OCI-LY1 (cell line): Measurements from ENCODE around the gene VPS41.

Experiments used
- H2AFZ ChIP-seq: fragments of 200-600 bp; sonication (generic), shearing (Covaris generic); 2 replicates; pipeline ENCODE4 v1.6.0; 2014; ENCODE audit warnings: antibody characterized with exemption, mild to moderate bottlenecking, low read length
- H3F3A ChIP-seq: fragments of 200-600 bp; sonication (generic), shearing (Covaris generic); 2 replicates; pipeline ENCODE4 v1.6.0; 2014; ENCODE audit warnings: mild to moderate bottlenecking, antibody characterized with exemption, low read length, moderate library complexity; ENCODE audit not compliant: insufficient read depth
- H3K27ac ChIP-seq: fragments of 200-600 bp; sonication (generic); 2 replicates; pipeline ENCODE4 v1.5.1; 2014; ENCODE audit warnings: low read length, mixed run types, mild to moderate bottlenecking, low read depth; ENCODE audit not compliant: poor library complexity, severe bottlenecking
- H3K27me3 ChIP-seq: fragments of 200-600 bp; sonication (generic); 2 replicates; pipeline ENCODE4 v1.6.0; 2014; ENCODE audit warnings: antibody characterized with exemption, mild to moderate bottlenecking, low read length, moderate library complexity; ENCODE audit not compliant: insufficient read depth
- H3K36me3 ChIP-seq: fragments of 200-600 bp; sonication (generic); 2 replicates; pipeline ENCODE4 v1.6.1; 2014; ENCODE audit warnings: mild to moderate bottlenecking, antibody characterized with exemption, low read length, moderate library complexity, mixed read lengths; ENCODE audit not compliant: insufficient read depth
- H3K4me1 ChIP-seq: fragments of 200-600 bp; sonication (generic); 2 replicates; pipeline ENCODE4 v1.5.1; 2014; ENCODE audit warnings: mild to moderate bottlenecking, low read length, moderate library complexity; ENCODE audit not compliant: insufficient read depth, severe bottlenecking
- H3K4me2 ChIP-seq: fragments of 200-600 bp; sonication (generic), shearing (Covaris generic); 2 replicates; pipeline ENCODE4 v1.6.1; 2014; ENCODE audit warnings: low read length
- H3K4me3 ChIP-seq: fragments of 200-600 bp; sonication (generic); 2 replicates; pipeline ENCODE4 v1.5.1; 2014; ENCODE audit warnings: low read length, low read depth, mild to moderate bottlenecking, mixed read lengths; ENCODE audit not compliant: poor library complexity, severe bottlenecking
- H3K79me2 ChIP-seq: fragments of 200-600 bp; shearing (Covaris generic); 2 replicates; pipeline ENCODE4 v1.6.1; 2016; ENCODE audit warnings: mixed run types, low read length, mixed read lengths; ENCODE audit not compliant: insufficient read depth
- H3K9ac ChIP-seq: fragments of 200-600 bp; sonication (generic), shearing (Covaris generic); 2 replicates; pipeline ENCODE4 v1.6.1; 2014; ENCODE audit warnings: mild to moderate bottlenecking, low read length, mixed read lengths
- H3K9me2 ChIP-seq: fragments of 200-600 bp; sonication (generic), shearing (Covaris generic); 2 replicates; pipeline ENCODE4 v1.6.1; 2014; ENCODE audit warnings: low read depth, mild to moderate bottlenecking, low read length, mixed read lengths
- H3K9me3 ChIP-seq: fragments of 200-600 bp; shearing (Covaris generic); 2 replicates; pipeline ENCODE4 v1.6.1; 2014; ENCODE audit warnings: low read length, mixed read lengths
- H4K20me1 ChIP-seq: fragments of 200-600 bp; sonication (generic), shearing (Covaris generic); 2 replicates; pipeline ENCODE4 v1.6.0; 2016; ENCODE audit warnings: mild to moderate bottlenecking, low read length; ENCODE audit not compliant: insufficient read depth
- EZH2 ChIP-seq: fragments of 200-600 bp; sonication (generic), shearing (Covaris generic); IDR thresholded peaks from 2 replicates; pipeline ENCODE4 v1.8.0; 2017; ENCODE audit warnings: borderline replicate concordance, mixed run types, mild to moderate bottlenecking, antibody characterized with exemption, low read length, moderate library complexity, mixed read lengths
- TF ChIP-seq, protein P1 (sequence below): fragments of 200-600 bp; sonication (generic), shearing (Covaris generic); IDR thresholded peaks from 2 replicates; pipeline ENCODE4 v1.5.1; 2017; ENCODE audit warnings: mild to moderate bottlenecking, antibody characterized with exemption, low read length, moderate library complexity, mixed read lengths

The VPS41 gene

DNA sequence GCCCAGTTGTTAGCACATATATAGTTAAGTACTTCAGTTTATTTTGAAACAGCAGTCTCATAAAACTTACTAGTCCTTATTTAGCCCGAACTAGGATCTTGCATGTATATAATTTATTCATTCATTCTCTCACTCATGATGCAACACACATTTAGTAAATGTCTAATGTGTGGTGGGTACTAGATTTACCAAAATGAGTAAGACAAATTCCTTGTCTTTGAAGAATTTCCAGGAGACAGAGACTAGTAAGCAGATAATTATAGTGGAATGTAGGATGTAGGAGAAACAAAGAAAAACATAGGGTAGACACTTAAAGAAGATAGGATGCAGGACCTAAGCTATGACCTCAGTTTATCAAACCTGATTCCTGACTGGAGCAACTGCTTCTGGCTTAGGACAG is 157.6 kb downstream of the VPS41 start:
- Histone ChIP-seq H3K9me2 (no peaks in the 10 kb centered on the region), H3K36me3 (peaks cover 41% of the 10 kb centered on the region; the same call in 1 of the 2 replicates), H3K9me3 (no peaks in the 10 kb centered on the region), H3K4me1 (no peaks in the 10 kb centered on the region), H3K4me3 (no peak overlapping the region), H4K20me1 (no peaks in the 10 kb centered on the region), H3K27me3 (no peaks in the 10 kb centered on the region), H3K79me2 (no peaks in the 10 kb centered on the region), H3K9ac (no peak overlapping the region), H3K4me2 (no peak overlapping the region), H3F3A (no peaks in the 10 kb centered on the region), H2AFZ (no peak overlapping the region), H3K27ac (no peak overlapping the region)
- TF ChIP-seq, protein P1, sequence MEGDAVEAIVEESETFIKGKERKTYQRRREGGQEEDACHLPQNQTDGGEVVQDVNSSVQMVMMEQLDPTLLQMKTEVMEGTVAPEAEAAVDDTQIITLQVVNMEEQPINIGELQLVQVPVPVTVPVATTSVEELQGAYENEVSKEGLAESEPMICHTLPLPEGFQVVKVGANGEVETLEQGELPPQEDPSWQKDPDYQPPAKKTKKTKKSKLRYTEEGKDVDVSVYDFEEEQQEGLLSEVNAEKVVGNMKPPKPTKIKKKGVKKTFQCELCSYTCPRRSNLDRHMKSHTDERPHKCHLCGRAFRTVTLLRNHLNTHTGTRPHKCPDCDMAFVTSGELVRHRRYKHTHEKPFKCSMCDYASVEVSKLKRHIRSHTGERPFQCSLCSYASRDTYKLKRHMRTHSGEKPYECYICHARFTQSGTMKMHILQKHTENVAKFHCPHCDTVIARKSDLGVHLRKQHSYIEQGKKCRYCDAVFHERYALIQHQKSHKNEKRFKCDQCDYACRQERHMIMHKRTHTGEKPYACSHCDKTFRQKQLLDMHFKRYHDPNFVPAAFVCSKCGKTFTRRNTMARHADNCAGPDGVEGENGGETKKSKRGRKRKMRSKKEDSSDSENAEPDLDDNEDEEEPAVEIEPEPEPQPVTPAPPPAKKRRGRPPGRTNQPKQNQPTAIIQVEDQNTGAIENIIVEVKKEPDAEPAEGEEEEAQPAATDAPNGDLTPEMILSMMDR = no peak
- TF ChIP-seq EZH2 = no peak

DNA sequence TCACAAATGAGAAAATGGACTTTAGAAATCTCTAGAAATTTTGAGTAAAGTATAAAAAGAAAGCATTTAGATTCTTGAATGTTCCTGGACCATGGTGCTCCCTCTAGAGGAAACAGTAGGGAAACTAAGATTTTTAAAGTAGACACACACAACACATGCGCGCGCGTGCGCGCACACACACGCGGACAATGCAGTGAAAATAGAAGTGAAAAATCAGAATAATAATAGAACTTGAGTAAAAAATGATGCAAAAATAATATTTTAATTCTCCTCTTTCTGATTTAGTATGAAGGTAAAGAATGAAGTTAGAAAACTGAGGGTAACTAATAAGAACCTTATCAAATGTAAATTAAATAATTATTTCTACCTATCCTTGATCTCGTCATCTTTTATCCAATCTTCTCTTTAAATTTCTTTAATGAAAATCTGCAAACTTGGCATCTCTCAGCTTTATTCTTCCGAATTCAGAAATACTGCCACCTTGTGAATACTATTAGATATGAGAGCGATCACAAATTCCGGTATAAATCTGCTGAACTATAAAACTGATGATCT is 160.9 kb downstream of the VPS41 start:
- Histone ChIP-seq H3K36me3 (peaks cover 48% of the 10 kb centered on the region), H3K9ac (no peak overlapping the region), H3K4me3 (no peak overlapping the region), H3K79me2 (no peaks in the 10 kb centered on the region), H3K27me3 (no peaks in the 10 kb centered on the region), H4K20me1 (no peaks in the 10 kb centered on the region), H3K4me1 (no peaks in the 10 kb centered on the region), H3K9me2 (no peaks in the 10 kb centered on the region), H2AFZ (no peak overlapping the region), H3K9me3 (no peaks in the 10 kb centered on the region), H3K27ac (no peak overlapping the region), H3F3A (no peaks in the 10 kb centered on the region), H3K4me2 (no peak overlapping the region)
- no peak for TF ChIP-seq EZH2
- TF ChIP-seq, protein P1 = peak; percentile 47

DNA sequence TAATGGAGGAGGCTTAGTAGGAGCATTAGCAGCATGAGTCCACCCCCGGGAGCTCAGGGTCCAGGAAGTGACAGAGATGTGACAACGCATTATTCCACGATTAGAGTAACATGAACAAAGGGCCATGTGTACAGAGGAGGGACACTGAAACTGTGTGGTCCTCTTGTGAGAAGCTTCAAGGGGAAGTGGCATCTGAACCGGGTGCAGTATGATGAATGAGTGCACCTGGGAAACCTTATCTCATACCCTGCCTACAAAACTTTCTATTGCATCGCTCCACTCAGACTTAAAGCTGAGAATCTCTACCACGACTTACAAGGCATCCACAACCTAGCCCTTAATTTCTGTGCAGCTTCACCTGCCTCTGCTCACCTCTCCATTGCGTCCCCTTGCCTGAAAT is 162.6 kb downstream of the VPS41 start:
- peaks cover 50% of the 10 kb centered on the region for H3K36me3 ChIP-seq

More for the DNA sequence above, 162.6 kb downstream of the VPS41 start:
- Histone ChIP-seq H3K9ac (no peak overlapping the region), H3K4me3 (no peak overlapping the region), H3K27me3 (no peaks in the 10 kb centered on the region), H3K4me1 (no peaks in the 10 kb centered on the region), H3K4me2 (no peak overlapping the region), H4K20me1 (no peaks in the 10 kb centered on the region), H3K27ac (no peak overlapping the region), H3K79me2 (no peaks in the 10 kb centered on the region), H3K9me3 (no peaks in the 10 kb centered on the region), H2AFZ (no peak overlapping the region), H3F3A (no peaks in the 10 kb centered on the region), H3K9me2 (no peaks in the 10 kb centered on the region)
- TF ChIP-seq, protein P1 = no peak
- no peak for TF ChIP-seq EZH2
